Cardiac muscle cell (in vitro differentiated cells and primary cell): Measurements from ENCODE around the gene ZNF746. TPM values are rescaled to one million over a fixed set of nuclear protein-coding genes. Genes with fewer than 3 reads are reported as not detected.

Source experiments
- DNase-seq, 2 donors: peaks; one replicate each; pipeline versions ENCODE4 v3.0.0 to v3.0.0-alpha.2; 2010 to 2017; ENCODE audit warnings: low read depth in 1 of 2, low spot score in 1 of 2
- H3K27ac ChIP-seq: fragments of 200-600 bp; sonication (generic); 2 replicates; pipeline ENCODE4 v1.5.1; 2016
- H3K27me3 ChIP-seq: fragments of 200-600 bp; sonication (generic); 2 replicates; pipeline ENCODE4 v1.6.0; 2016; ENCODE audit warnings: control low read depth
- H3K36me3 ChIP-seq: fragments of 200-600 bp; sonication (generic); 2 replicates; pipeline ENCODE4 v1.5.1; 2016; ENCODE audit warnings: control low read depth
- H3K4me1 ChIP-seq: fragments of 200-600 bp; sonication (generic); 2 replicates; pipeline ENCODE4 v1.8.1; 2017; ENCODE audit warnings: low read depth, mild to moderate bottlenecking, mixed run types
- H3K4me3 ChIP-seq: fragments of 200-600 bp; sonication (generic); 2 replicates; pipeline ENCODE4 v1.5.1; 2016; ENCODE audit warnings: mild to moderate bottlenecking
- H3K9me3 ChIP-seq: fragments of 200-600 bp; sonication (generic); 2 replicates; pipeline ENCODE4 v1.5.1; 2017; ENCODE audit warnings: low read depth, mild to moderate bottlenecking, control low read depth
- polyA plus RNA-seq: library from polyadenylated mRNA; unstranded; fragments of >200 nt; fragmentation: Nextera tagmentation; extraction: Ambion mirVana; gene quantifications from 2 replicates; pipeline ENCODE4 v1.2.1, GENCODE V29; 2016
- total RNA-seq: library from RNA; depleted of rRNA; stranded (reverse); fragments of >200 nt; gene quantifications from 2 replicates; pipeline ENCODE4 v1.2.3, GENCODE V29; 2016
- TF ChIP-seq, protein P1 (sequence below): IDR thresholded peaks from 2 replicates; pipeline ENCODE4 v1.5.1; 2012; ENCODE audit warnings: low read depth, mild to moderate bottlenecking, low read length

Gene ZNF746
- total and polyA plus RNA-seq, 2 experiments from 2014 or later = 19.7 to 32.9 TPM

DNA sequence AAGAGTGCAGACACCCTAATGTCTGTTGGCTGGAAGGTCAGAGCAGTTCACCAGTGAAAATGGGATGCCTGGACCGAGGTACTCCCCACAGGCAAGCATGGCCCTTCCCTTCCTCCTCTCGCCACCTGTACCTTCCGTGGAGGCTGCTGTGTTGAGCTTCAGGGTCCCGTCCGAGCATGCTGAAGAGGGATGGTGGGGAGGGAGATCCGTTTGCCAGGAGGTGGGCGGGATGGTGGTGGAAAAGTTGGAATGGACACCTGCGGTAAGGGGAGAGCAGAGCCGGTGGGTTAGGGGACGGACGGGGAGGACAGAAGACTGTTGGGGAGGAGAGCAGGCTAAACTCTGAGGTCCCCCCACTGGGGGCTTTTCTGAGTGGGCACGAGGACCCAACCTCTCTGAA lies 20.8 kb downstream of the ZNF746 start:
- Histone ChIP-seq H3K27ac (no peak overlapping the region), H3K27me3 (no peaks in the 10 kb centered on the region), H3K36me3 (peaks cover 25% of the 10 kb centered on the region), H3K4me3 (no peak overlapping the region), H3K9me3 (no peaks in the 10 kb centered on the region), H3K4me1 (no peaks in the 10 kb centered on the region)
- no peak for DNase-seq
- TF ChIP-seq, protein P1, sequence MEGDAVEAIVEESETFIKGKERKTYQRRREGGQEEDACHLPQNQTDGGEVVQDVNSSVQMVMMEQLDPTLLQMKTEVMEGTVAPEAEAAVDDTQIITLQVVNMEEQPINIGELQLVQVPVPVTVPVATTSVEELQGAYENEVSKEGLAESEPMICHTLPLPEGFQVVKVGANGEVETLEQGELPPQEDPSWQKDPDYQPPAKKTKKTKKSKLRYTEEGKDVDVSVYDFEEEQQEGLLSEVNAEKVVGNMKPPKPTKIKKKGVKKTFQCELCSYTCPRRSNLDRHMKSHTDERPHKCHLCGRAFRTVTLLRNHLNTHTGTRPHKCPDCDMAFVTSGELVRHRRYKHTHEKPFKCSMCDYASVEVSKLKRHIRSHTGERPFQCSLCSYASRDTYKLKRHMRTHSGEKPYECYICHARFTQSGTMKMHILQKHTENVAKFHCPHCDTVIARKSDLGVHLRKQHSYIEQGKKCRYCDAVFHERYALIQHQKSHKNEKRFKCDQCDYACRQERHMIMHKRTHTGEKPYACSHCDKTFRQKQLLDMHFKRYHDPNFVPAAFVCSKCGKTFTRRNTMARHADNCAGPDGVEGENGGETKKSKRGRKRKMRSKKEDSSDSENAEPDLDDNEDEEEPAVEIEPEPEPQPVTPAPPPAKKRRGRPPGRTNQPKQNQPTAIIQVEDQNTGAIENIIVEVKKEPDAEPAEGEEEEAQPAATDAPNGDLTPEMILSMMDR = no peak

DNA sequence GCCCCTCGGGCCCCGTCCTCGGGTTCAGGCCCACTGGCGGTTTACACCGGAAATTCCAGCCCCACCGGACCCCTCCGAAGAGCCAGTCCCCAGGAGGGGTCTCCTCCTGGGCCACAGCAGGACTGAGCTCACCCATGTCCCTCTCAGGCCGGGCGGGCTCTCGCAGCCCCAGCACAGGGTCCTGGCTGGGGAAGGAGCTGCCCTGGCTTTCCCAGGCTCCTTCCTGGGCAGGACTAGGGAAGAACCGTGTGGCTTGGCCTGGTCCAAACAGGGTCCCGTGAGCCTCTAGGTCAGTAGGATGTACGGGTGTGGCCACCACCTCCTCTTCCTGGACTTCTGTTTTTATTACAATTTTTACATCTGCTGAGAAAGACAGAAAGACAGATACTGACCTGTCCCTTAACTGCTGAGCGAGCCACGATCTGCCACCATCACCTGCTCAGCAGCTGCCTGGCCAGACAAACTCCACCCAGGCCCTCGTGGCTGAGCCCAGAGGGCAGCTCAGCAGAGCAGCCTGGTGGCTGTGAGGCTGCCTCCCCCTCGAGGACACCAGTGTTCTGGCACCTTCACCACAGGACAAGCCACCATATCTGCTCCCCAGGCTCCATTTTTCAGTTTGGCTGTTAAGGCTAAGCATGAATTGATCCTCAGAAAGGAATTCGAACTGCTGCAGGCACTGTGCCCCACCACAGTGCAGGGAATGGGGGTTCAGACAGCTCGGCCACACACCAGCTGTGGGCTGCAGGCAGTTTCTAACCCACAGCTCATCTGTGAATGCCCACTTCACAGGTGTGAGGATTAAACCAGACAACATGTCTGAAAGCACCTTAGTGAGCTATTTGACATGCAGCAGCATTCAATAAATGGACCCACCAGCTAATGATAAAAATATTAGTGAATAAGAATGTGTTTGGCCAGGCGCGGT lies 22.2 kb downstream of the ZNF746 start:
- TF ChIP-seq, protein P1 = no peak
- no peaks in the 10 kb centered on the region for H3K4me1 ChIP-seq
- DNase-seq = no peak
- no peak overlapping the region for H3K27ac ChIP-seq
- no peaks in the 10 kb centered on the region for H3K27me3 ChIP-seq
- no peaks in the 10 kb centered on the region for H3K9me3 ChIP-seq
- H3K4me3 ChIP-seq = no peak overlapping the region
- H3K36me3 ChIP-seq = peaks cover 23% of the 10 kb centered on the region

DNA sequence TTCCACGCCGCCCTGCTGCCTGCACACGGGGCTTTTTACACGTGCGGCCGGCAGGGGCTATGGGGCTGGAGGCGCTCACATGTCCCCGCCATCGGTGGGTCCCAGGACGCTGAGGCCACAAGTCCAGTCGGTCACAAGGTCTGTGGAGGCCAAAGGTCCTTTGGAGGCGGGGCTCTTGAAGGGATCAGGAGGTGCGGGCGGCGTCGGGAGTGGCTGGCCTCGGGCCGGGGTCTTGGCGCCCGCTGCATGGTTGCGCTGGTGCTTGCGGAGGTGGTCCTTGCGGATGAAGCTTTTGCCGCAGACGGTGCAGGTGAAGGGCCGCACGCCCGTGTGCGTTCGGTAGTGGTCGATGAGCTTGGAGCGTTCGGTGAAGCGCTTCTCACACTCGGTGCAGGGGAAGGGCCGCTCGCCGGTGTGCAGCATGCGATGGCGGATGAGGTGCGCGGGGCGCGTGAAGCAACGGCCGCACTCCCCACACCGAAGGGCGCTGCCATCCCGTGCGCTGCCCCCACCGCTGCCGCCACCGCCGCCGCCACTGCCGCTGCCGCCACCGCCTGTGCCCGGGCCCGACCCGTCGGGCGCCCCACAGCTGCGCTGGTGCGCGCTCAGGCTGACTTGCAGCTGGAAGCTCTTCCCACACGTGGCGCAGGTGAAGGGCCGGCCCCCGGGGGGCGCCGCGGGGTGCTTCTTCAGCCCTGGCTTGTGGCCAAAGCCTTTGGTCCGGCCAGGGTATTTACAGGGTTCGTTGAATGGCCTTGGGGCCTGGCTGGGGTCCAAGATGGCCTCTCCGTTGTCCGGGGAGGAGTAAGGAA lies 23.1 kb downstream of the ZNF746 start:
- DNase-seq = no peak
- Histone ChIP-seq H3K9me3 (no peaks in the 10 kb centered on the region), H3K27me3 (no peaks in the 10 kb centered on the region), H3K27ac (no peak overlapping the region), H3K4me3 (no peak overlapping the region), H3K4me1 (no peaks in the 10 kb centered on the region), H3K36me3 (peaks cover 23% of the 10 kb centered on the region)
- TF ChIP-seq, protein P1 = no peak

DNA sequence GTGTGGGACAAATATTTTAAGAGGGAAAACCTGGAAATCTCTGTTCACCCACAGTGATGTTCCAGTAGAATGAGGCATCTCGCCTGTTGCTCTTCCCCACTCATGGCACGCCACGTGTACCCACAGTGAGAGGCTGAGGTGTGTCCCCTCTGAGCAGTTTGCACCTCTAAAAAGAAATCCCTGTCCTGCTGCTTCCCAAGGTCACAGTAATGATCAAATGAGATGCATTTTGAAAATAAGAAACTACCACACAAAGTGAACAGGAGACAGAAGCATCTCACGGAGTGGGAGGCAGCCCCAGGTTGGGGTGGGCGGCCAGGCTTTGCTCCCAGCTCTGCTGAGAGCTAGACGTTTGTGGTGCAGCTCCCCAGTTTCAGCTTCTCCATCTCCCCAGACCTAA lies 24.4 kb downstream of the ZNF746 start:
- Histone ChIP-seq H3K4me3 (no peak overlapping the region), H3K27me3 (no peaks in the 10 kb centered on the region), H3K27ac (no peak overlapping the region), H3K4me1 (no peaks in the 10 kb centered on the region), H3K36me3 (peaks cover 23% of the 10 kb centered on the region), H3K9me3 (no peaks in the 10 kb centered on the region)
- TF ChIP-seq, protein P1 = no peak
- no peak for DNase-seq

DNA sequence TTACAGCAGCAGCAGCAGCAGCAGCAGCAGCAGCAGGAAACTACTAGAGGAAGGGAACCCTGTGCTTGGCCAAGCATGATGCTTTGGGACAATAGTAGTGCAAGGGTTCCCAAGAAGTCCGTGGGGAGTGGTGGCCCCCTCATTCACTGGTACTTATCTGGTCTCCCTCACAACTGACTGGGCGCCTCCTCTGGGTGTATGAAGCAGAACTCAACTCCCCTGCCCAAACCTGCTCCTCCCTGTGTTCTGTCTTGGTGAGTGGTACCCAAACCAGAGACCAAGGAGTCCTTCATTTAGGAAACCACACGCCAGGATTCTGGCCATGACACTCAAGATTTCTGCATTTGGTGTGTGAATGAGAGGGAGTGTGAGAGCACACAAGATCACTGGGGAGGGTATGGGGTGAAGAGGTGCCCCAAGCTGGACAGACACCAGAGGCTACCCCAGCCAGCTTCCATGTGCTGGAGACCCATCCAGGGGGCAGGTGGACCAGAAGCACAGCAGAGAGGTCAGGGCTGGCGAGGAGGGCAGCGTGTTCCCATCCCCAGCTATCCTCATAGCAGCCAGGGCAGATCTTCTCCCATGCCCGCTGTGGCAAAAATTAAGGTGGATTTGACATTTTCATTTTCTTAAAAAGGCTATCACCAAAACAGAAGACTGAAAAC lies 26.2 kb downstream of the ZNF746 start:
- TF ChIP-seq, protein P1 = no peak
- Histone ChIP-seq H3K27ac (no peak overlapping the region), H3K27me3 (no peaks in the 10 kb centered on the region), H3K9me3 (no peaks in the 10 kb centered on the region), H3K36me3 (peaks cover 15% of the 10 kb centered on the region), H3K4me3 (no peak overlapping the region), H3K4me1 (no peaks in the 10 kb centered on the region)
- DNase-seq = no peak
